HepG2 (cell line): ENCODE measurements around the gene JOSD2. TPM values are rescaled to one million over a fixed set of nuclear protein-coding genes. Genes with fewer than 3 reads are reported as not detected.

Source experiments
- EZH2 ChIP-seq: conservative IDR thresholded peaks from 2 replicates; pipeline ENCODE4 v1.6.1; 2012; ENCODE audit warnings: mild to moderate bottlenecking, low read depth, low read length, moderate library complexity
- FOSL1 ChIP-seq: sonication (generic); formaldehyde crosslinking; IDR thresholded peaks from 2 replicates; pipeline ENCODE4 v1.9.0; 2021; ENCODE audit warnings: missing genetic modification reagents, borderline replicate concordance
- IRF9 ChIP-seq: sonication (generic); formaldehyde crosslinking; IDR thresholded peaks from 2 replicates; pipeline ENCODE4 v1.8.0; 2022; ENCODE audit warnings: missing genetic modification reagents, mild to moderate bottlenecking, borderline replicate concordance
- KDM2A ChIP-seq: sonication (generic); formaldehyde crosslinking; IDR thresholded peaks from 2 replicates; pipeline ENCODE4 v1.4.0; 2020; ENCODE audit warnings: low read depth, missing genetic modification reagents, borderline replicate concordance
- NR2F6 ChIP-seq, 2 experiments: IDR thresholded peaks; 2 replicates each; pipeline ENCODE4 v1.6.1; 2016; ENCODE audit warnings: antibody characterized with exemption in 1 of 2, mild to moderate bottlenecking in 1 of 2
- SRSF1 ChIP-seq: fragments of 200-400 bp; formaldehyde crosslinking; optimal IDR thresholded peaks from 2 replicates; pipeline ENCODE3; 2017; ENCODE audit warnings: mild to moderate bottlenecking, low read depth, low read length, moderate library complexity
- TARDBP ChIP-seq: sonication (generic); formaldehyde crosslinking; IDR thresholded peaks from 2 replicates; pipeline ENCODE4 v1.8.0; 2022; ENCODE audit warnings: mild to moderate bottlenecking, missing genetic modification reagents
- TMF1 ChIP-seq: sonication (generic); formaldehyde crosslinking; IDR thresholded peaks from 2 replicates; pipeline ENCODE4 v1.8.1; 2022; ENCODE audit warnings: low read depth, missing genetic modification reagents
- USF2 ChIP-seq, 2 experiments: sonication (generic) in 1 of 2; formaldehyde crosslinking in 1 of 2; IDR thresholded peaks; 2 replicates each; pipeline versions ENCODE4 v1.5.1 to v1.6.1; 2011 to 2020; ENCODE audit warnings: borderline replicate concordance in 1 of 2, low read depth in 1 of 2, low read length in 1 of 2, mild to moderate bottlenecking in 1 of 2, missing genetic modification reagents in 1 of 2, moderate library complexity in 1 of 2
- ZBTB42 ChIP-seq: sonication (generic); formaldehyde crosslinking; IDR thresholded peaks from 2 replicates; pipeline ENCODE4 v1.5.0; 2020; ENCODE audit warnings: mild to moderate bottlenecking, missing genetic modification reagents
- ZMYM3 ChIP-seq: sonication (generic); formaldehyde crosslinking; IDR thresholded peaks from 2 replicates; pipeline ENCODE4 v1.5.1; 2020; ENCODE audit warnings: mild to moderate bottlenecking, missing genetic modification reagents
- ZNF333 ChIP-seq: sonication (generic); formaldehyde crosslinking; IDR thresholded peaks from 2 replicates; pipeline ENCODE4 v1.4.0; 2020; ENCODE audit warnings: mild to moderate bottlenecking, missing genetic modification reagents, borderline replicate concordance
- ZNF44 ChIP-seq: sonication (generic); formaldehyde crosslinking; IDR thresholded peaks from 2 replicates; pipeline ENCODE4 v1.5.1; 2020; ENCODE audit warnings: mild to moderate bottlenecking, missing genetic modification reagents
- ZNF644 ChIP-seq: IDR thresholded peaks from 2 replicates; pipeline ENCODE4 v1.6.1; 2016; ENCODE audit warnings: low read depth
- ZNF710 ChIP-seq: sonication (generic); formaldehyde crosslinking; IDR thresholded peaks from 2 replicates; pipeline ENCODE4 v1.5.0; 2020; ENCODE audit warnings: mild to moderate bottlenecking, missing genetic modification reagents, borderline replicate concordance
- ZNF720 ChIP-seq: sonication (generic); formaldehyde crosslinking; IDR thresholded peaks from 2 replicates; pipeline ENCODE4 v1.4.0; 2020; ENCODE audit warnings: missing genetic modification reagents
- ZNF768 ChIP-seq: sonication (generic); formaldehyde crosslinking; IDR thresholded peaks from 2 replicates; pipeline ENCODE4 v1.4.0; 2020; ENCODE audit warnings: missing genetic modification reagents
- polyA plus RNA-seq, 8 experiments: library from polyadenylated mRNA; depleted of rRNA in 3 of 8; stranded (reverse) in 7 of 8; unstranded in 1 of 8; fragments of >200 nt; fragmentation: Illumina TruSeq in 4 of 8; extraction: Trizol in 4 of 8; gene quantifications; 2 replicates each; pipeline versions ENCODE4 v1.2.1 to v1.2.3, GENCODE V29; 2011 to 2016; ENCODE audit warnings: low read depth in 4 of 8, missing spikeins in 1 of 8, mixed read lengths in 1 of 8; ENCODE audit not compliant: insufficient read depth in 1 of 8
- total RNA-seq, 5 experiments: library from RNA; depleted of rRNA; stranded (reverse); fragments of >200 nt; fragmentation: Illumina TruSeq; extraction: Trizol; gene quantifications; 2 replicates each; pipeline ENCODE4 v1.2.3, GENCODE V29; 2016; ENCODE audit warnings: low read depth in 1 of 5
- TF ChIP-seq, protein P1 (sequence below): sonication (generic); formaldehyde crosslinking; IDR thresholded peaks from 2 replicates; pipeline ENCODE4 v1.4.0; 2020; ENCODE audit warnings: missing genetic modification reagents
- TF ChIP-seq, protein P2 (sequence below): sonication (generic); formaldehyde crosslinking; IDR thresholded peaks from 2 replicates; pipeline ENCODE4 v1.5.0; 2020; ENCODE audit warnings: mild to moderate bottlenecking, missing genetic modification reagents, moderate library complexity

The JOSD2 gene
- total and polyA plus RNA-seq, 2 of the 13 experiments (the other 11 are each of a cell fraction or from before 2014, with no cell fraction given) = 2.0 to 4.1 TPM

- TF ChIP-seq ZNF333 (CRISPR knock-in tag) = no peak
- TF ChIP-seq ZMYM3 (CRISPR knock-in tag) = peak; percentile 62; the same call in 1 of the 2 replicates
- TF ChIP-seq ZNF644 (CRISPR knock-in tag) = no peak
- peak; percentile 94 for TF ChIP-seq ZNF768 (CRISPR knock-in tag)
- no peak for TF ChIP-seq TMF1 (CRISPR knock-in tag)
- no peak for TF ChIP-seq ZNF710 (CRISPR knock-in tag)
- TF ChIP-seq TARDBP (CRISPR knock-in tag) = no peak
- TF ChIP-seq, protein P1, sequence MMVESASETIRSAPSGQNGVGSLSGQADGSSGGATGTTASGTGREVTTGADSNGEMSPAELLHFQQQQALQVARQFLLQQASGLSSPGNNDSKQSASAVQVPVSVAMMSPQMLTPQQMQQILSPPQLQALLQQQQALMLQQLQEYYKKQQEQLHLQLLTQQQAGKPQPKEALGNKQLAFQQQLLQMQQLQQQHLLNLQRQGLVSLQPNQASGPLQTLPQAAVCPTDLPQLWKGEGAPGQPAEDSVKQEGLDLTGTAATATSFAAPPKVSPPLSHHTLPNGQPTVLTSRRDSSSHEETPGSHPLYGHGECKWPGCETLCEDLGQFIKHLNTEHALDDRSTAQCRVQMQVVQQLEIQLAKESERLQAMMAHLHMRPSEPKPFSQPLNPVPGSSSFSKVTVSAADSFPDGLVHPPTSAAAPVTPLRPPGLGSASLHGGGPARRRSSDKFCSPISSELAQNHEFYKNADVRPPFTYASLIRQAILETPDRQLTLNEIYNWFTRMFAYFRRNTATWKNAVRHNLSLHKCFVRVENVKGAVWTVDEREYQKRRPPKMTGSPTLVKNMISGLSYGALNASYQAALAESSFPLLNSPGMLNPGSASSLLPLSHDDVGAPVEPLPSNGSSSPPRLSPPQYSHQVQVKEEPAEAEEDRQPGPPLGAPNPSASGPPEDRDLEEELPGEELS (CRISPR knock-in tag) = no peak
- no peak for TF ChIP-seq ZNF720 (CRISPR knock-in tag)
- TF ChIP-seq ZNF44 (CRISPR knock-in tag) = no peak
- TF ChIP-seq FOSL1 = no peak
- TF ChIP-seq IRF9 (CRISPR knock-in tag) = no peak
- TF ChIP-seq SRSF1 = no peak
- TF ChIP-seq KDM2A (CRISPR knock-in tag) = no peak
- no peak for TF ChIP-seq EZH2
- TF ChIP-seq, protein P2, sequence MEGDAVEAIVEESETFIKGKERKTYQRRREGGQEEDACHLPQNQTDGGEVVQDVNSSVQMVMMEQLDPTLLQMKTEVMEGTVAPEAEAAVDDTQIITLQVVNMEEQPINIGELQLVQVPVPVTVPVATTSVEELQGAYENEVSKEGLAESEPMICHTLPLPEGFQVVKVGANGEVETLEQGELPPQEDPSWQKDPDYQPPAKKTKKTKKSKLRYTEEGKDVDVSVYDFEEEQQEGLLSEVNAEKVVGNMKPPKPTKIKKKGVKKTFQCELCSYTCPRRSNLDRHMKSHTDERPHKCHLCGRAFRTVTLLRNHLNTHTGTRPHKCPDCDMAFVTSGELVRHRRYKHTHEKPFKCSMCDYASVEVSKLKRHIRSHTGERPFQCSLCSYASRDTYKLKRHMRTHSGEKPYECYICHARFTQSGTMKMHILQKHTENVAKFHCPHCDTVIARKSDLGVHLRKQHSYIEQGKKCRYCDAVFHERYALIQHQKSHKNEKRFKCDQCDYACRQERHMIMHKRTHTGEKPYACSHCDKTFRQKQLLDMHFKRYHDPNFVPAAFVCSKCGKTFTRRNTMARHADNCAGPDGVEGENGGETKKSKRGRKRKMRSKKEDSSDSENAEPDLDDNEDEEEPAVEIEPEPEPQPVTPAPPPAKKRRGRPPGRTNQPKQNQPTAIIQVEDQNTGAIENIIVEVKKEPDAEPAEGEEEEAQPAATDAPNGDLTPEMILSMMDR = no peak
- no peak for TF ChIP-seq USF2 (IDR thresholded peaks at IDR 0.05; ENCODE audit: low read depth, low read length)
- TF ChIP-seq USF2 (CRISPR knock-in tag; IDR thresholded peaks at IDR 0.05; ENCODE audit: borderline replicate concordance) = no peak
- TF ChIP-seq ZBTB42 (CRISPR knock-in tag) = no peak
- no peak for TF ChIP-seq NR2F6 (IDR thresholded peaks at IDR 0.05)
- TF ChIP-seq NR2F6 (CRISPR knock-in tag; IDR thresholded peaks at IDR 0.05) = 0 out of 2 replicates have a peak, but pooled peaks have one; percentile 10
Measured at GRCh38 chr19:50512999-50513745, 2.2 kb upstream of the JOSD2 start (continued).
